ENCODE data around the gene ALKBH4. TPM values are rescaled to one million over a fixed set of nuclear protein-coding genes. Genes with fewer than 3 reads are reported as not detected.

The ALKBH4 gene
- polyA plus RNA-seq, 1 of the 3 experiments (the other 2 are of a cell fraction), result 18.1 TPM

- ChIA-PET CTCF (interaction anchor here (5.5 kb wide), 1 partner anchor 49 kb away, joined by 36 read pairs; no protein-coding TSS in a partner anchor), POLR2A (interaction anchor here (1.0 kb wide), 1 partner anchor 167 kb away, joined by 3 read pairs; the partner anchor contains the start of gene SH2B2)
- no peak overlapping the region for H2AFZ ChIP-seq (ENCODE audit: low read depth)
- no peak for TF ChIP-seq SMC3 (IDR thresholded peaks at IDR 0.05; ENCODE audit: low read depth, low read length)
- TF ChIP-seq NFIC (IDR thresholded peaks at IDR 0.05; ENCODE audit: borderline replicate concordance), result no peak
- no peak for TF ChIP-seq USF1 (IDR thresholded peaks at IDR 0.05; ENCODE audit: borderline replicate concordance, low read depth)
- TF ChIP-seq EZH2phosphoT487 (IDR thresholded peaks at IDR 0.05; ENCODE audit: borderline replicate concordance, low read depth), result no peak
- no peak for TF ChIP-seq FOSL2 (IDR thresholded peaks at IDR 0.05; ENCODE audit: borderline replicate concordance, low read depth)
- TF ChIP-seq ZBTB33 (IDR thresholded peaks at IDR 0.05; ENCODE audit: borderline replicate concordance, low read depth), result no peak
- TF ChIP-seq YY1 (IDR thresholded peaks at IDR 0.05; ENCODE audit: low read depth), result no peak
- no peak for TF ChIP-seq USF2 (IDR thresholded peaks at IDR 0.05; ENCODE audit: borderline replicate concordance, low read depth, low read length)
- no peak for TF ChIP-seq JUND (IDR thresholded peaks at IDR 0.05)
- no peak for TF ChIP-seq FOXM1 (IDR thresholded peaks at IDR 0.05; ENCODE audit: low read depth)
- TF ChIP-seq TCF12 (IDR thresholded peaks at IDR 0.05), result no peak
- TF ChIP-seq MXI1 (IDR thresholded peaks at IDR 0.05; ENCODE audit: low read depth, low read length), result no peak
- TF ChIP-seq SIN3A (IDR thresholded peaks at IDR 0.05; ENCODE audit: borderline replicate concordance, low read depth, low read length), result no peak
- no peak for TF ChIP-seq REST (IDR thresholded peaks at IDR 0.05; ENCODE audit: low read depth, low read length)
- TF ChIP-seq POLR2AphosphoS5 (IDR thresholded peaks at IDR 0.05; ENCODE audit: low read depth, low read length), result no peak
- no peak for TF ChIP-seq RFX5 (IDR thresholded peaks at IDR 0.05; ENCODE audit: low read length)
- no peak for TF ChIP-seq NRF1 (IDR thresholded peaks at IDR 0.05; ENCODE audit: low read depth, low read length)
- TF ChIP-seq GABPA (IDR thresholded peaks at IDR 0.05; ENCODE audit: low read depth), result no peak
- TF ChIP-seq PBX3 (IDR thresholded peaks at IDR 0.05), result no peak
- no peak for TF ChIP-seq IRF3 (IDR thresholded peaks at IDR 0.05; ENCODE audit: low read depth, low read length)
- H3K4me1 ChIP-seq (ENCODE audit: control insufficient read depth in 1 of 2, insufficient read depth in 2 of 2, low read depth in 1 of 2, low read length in 1 of 2), result peaks cover 9 to 10% of the 10 kb centered on the region in 2 experiments; a peak in 3 of 4 replicates
- WGBS (ENCODE audit: low lambda C conversion rate), result 93% methylated on average over 7 of the region's 7 CpGs
- H3K4me2 ChIP-seq, result no peak overlapping the region
- no peaks in the 10 kb centered on the region for H3K27me3 ChIP-seq (ENCODE audit: insufficient read depth)
- no peaks in the 10 kb centered on the region for H3K9me3 ChIP-seq
- H3K9me2 ChIP-seq, result no peaks in the 10 kb centered on the region
- H4K20me1 ChIP-seq (ENCODE audit: insufficient read depth), result 0 out of 2 replicates have a peak, but pooled peaks cover 9% of the 10 kb centered on the region
- H3K36me3 ChIP-seq (replicated peaks in 1 of 2; ENCODE audit: control insufficient read depth in 1 of 2, insufficient read depth in 2 of 2, low read length in 1 of 2), result peaks cover 9 to 23% of the 10 kb centered on the region in 2 experiments
- H3K4me3 ChIP-seq (ENCODE audit: low read depth in 2 of 2, low read length in 1 of 2), result no peak overlapping the region
- no peak overlapping the region for H3K9ac ChIP-seq
- no peak for DNase-seq
- H3F3A ChIP-seq (replicated peaks; ENCODE audit: insufficient read depth), result peaks cover 32% of the 10 kb centered on the region
- no peak overlapping the region for H3K27ac ChIP-seq (ENCODE audit: low read depth in 2 of 2, low read length in 1 of 2)
- H3K79me2 ChIP-seq (ENCODE audit: insufficient read depth), result no peaks in the 10 kb centered on the region; the same call in 1 of the 2 replicates
Observed at GRCh38 chr7:102453319-102453718, 11.3 kb downstream of the ALKBH4 start.

All from SK-N-SH (cell line).